HFFc6 (cell line): ENCODE measurements around the gene ATP5PB. TPM values are rescaled to one million over a fixed set of nuclear protein-coding genes. Genes with fewer than 3 reads are reported as not detected.

Experiments
- DNase-seq: peaks from one replicate; pipeline ENCODE4 v3.0.0-alpha.2; 2018
- H3K27ac Mint-ChIP-seq: 2 replicates; pipeline ENCODE4 v1.8.0; 2020; ENCODE audit warnings: mild to moderate bottlenecking, mixed read lengths
- H3K27me3 Mint-ChIP-seq: 2 replicates; pipeline ENCODE4 v1.8.0; 2021; ENCODE audit warnings: mild to moderate bottlenecking, moderate library complexity, mixed read lengths; ENCODE audit not compliant: insufficient read depth
- H3K36me3 Mint-ChIP-seq: 2 replicates; pipeline ENCODE4 v1.8.0; 2021; ENCODE audit warnings: low read depth, mixed read lengths
- H3K4me1 Mint-ChIP-seq: 2 replicates; pipeline ENCODE4 v1.8.0; 2020; ENCODE audit warnings: low read depth, mixed read lengths
- H3K4me3 Mint-ChIP-seq: 2 replicates; pipeline ENCODE4 v1.8.0; 2020; ENCODE audit warnings: mild to moderate bottlenecking, moderate library complexity, mixed read lengths
- H3K9me3 Mint-ChIP-seq: 2 replicates; pipeline ENCODE4 v1.8.0; 2020; ENCODE audit warnings: mild to moderate bottlenecking, mixed read lengths
- total RNA-seq, 6 experiments: library from RNA; stranded (reverse); fragmentation: NEBNext Ultra II Directional; extraction: Animal tissue kit (Norgen Biotek cat#: 25700); gene quantifications; 2 replicates in 1 of 6; 3 replicates in 5 of 6; pipeline ENCODE4 v1.2.3, GENCODE V29; 2021
- TF ChIP-seq, protein P1 (sequence below): fragments of 200-600 bp; sonication (generic); IDR thresholded peaks from 2 replicates; pipeline ENCODE4 v1.5.0; 2021; ENCODE audit warnings: antibody characterized with exemption, mild to moderate bottlenecking

The ATP5PB gene
- total RNA-seq, 6 experiments from 2014 or later: 253 to 293 (median 285) TPM

DNA sequence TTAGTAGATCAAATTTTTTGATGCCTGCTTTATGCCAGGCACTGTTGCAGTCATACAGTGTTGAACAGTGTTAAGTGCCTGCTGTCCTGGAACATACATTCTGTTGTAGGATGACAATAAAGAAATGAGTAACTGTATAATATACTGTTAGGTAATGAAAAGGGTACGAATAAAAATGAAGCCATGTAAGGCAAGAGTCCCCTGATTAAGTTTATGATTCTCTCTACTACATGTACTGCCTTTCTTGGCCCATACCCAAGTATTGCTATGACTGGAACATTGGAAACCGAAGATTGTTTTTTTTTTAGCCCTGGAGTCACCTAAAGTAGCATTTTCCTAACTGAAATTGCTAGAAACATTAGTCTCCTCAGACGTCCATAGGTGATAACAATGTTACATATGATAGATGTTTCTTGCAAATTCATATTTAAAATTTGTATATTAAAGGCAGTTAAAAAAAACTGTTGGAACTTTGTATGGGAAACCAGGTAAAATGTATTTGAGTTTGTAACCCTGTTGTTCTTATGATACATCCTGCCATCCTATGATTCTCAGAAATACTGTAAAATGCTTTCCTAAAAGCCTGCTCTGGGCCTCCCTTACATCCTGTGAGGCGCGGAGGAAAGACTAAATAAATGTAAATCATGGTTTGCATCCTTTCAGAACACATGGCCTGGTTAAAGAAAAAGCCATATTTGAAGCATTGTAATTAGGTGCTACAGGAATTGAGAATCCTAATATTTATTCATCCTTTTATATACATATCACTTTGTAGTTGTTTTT lies 5.8 kb downstream of the ATP5PB start:
- no peak overlapping the region for H3K4me3 Mint-ChIP-seq
- DNase-seq: no peak
- no peaks in the 10 kb centered on the region for H3K9me3 Mint-ChIP-seq
- H3K27me3 Mint-ChIP-seq: no peaks in the 10 kb centered on the region
- TF ChIP-seq, protein P1, sequence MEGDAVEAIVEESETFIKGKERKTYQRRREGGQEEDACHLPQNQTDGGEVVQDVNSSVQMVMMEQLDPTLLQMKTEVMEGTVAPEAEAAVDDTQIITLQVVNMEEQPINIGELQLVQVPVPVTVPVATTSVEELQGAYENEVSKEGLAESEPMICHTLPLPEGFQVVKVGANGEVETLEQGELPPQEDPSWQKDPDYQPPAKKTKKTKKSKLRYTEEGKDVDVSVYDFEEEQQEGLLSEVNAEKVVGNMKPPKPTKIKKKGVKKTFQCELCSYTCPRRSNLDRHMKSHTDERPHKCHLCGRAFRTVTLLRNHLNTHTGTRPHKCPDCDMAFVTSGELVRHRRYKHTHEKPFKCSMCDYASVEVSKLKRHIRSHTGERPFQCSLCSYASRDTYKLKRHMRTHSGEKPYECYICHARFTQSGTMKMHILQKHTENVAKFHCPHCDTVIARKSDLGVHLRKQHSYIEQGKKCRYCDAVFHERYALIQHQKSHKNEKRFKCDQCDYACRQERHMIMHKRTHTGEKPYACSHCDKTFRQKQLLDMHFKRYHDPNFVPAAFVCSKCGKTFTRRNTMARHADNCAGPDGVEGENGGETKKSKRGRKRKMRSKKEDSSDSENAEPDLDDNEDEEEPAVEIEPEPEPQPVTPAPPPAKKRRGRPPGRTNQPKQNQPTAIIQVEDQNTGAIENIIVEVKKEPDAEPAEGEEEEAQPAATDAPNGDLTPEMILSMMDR: no peak
- H3K4me1 Mint-ChIP-seq: peaks cover 18% of the 10 kb centered on the region
- H3K36me3 Mint-ChIP-seq: peaks cover 36% of the 10 kb centered on the region
- no peak overlapping the region for H3K27ac Mint-ChIP-seq

- H3K4me1 Mint-ChIP-seq: peaks cover 17% of the 10 kb centered on the region
- no peaks in the 10 kb centered on the region for H3K27me3 Mint-ChIP-seq
- H3K9me3 Mint-ChIP-seq: no peaks in the 10 kb centered on the region
- no peak overlapping the region for H3K4me3 Mint-ChIP-seq
- no peak overlapping the region for H3K27ac Mint-ChIP-seq
- H3K36me3 Mint-ChIP-seq: peaks cover 33% of the 10 kb centered on the region
- TF ChIP-seq, protein P1: no peak
- no peak for DNase-seq
Measured at GRCh38 chr1:111455642-111456031, 6.4 kb downstream of the ATP5PB start.

DNA sequence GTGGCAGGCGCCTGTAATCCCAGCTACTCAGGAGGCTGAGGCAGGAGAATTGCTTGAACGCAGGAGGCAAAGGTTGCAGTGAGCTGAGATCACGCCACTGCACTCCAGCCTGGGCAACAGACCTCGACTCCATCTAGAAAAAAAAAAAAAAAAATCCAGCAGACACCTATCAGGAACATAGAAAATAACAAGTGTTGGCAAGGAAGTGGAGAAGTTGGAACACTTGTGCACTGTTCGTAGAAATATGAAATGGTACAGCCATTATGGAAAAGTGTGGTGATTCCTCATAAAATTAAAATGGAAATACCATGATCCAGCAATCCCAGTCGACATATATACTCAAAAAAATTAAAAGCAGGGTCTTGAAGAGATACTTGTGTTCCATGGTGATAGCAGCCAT lies 12.5 kb downstream of the ATP5PB start:
- TF ChIP-seq, protein P1: no peak
- H3K9me3 Mint-ChIP-seq: no peaks in the 10 kb centered on the region
- H3K36me3 Mint-ChIP-seq: peaks cover 11% of the 10 kb centered on the region
- H3K27me3 Mint-ChIP-seq: no peaks in the 10 kb centered on the region
- H3K27ac Mint-ChIP-seq: no peak overlapping the region
- no peak overlapping the region for H3K4me3 Mint-ChIP-seq
- peaks cover 11% of the 10 kb centered on the region for H3K4me1 Mint-ChIP-seq
- DNase-seq: no peak

DNA sequence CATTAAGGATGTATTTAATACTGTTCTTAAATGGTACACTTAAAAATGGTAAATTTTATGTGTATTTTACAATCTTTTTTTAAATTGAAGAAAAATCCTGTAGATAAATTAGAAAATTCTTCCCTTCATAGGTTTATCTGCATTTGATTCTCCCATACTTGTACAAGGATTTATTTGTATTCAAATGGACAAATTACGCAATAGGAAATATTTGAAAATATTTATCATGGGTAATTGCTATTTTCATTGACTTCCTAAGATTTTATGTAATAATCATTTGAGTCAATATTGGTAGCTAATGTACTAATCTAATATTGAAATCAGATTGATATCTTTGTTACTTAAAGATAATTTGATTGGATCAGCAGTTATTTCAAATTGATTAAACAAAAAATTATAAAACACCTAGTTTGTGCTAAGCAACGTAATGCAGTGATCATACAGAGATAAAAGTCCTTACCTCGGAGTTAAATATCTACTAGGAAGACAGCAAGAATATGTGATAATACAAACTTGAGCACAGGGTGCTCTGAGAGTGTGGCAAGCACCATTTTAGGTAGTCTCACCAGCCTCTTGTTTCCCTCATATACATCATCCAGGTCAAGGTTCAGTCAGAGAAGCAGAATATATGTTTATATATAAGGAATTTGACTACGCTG lies 13.2 kb downstream of the ATP5PB start:
- peaks cover 11% of the 10 kb centered on the region for H3K4me1 Mint-ChIP-seq
- no peaks in the 10 kb centered on the region for H3K9me3 Mint-ChIP-seq
- H3K36me3 Mint-ChIP-seq: peaks cover 7% of the 10 kb centered on the region; the same call in 1 of the 2 replicates
- no peak overlapping the region for H3K27ac Mint-ChIP-seq
- no peaks in the 10 kb centered on the region for H3K27me3 Mint-ChIP-seq
- TF ChIP-seq, protein P1: no peak
- no peak for DNase-seq
- H3K4me3 Mint-ChIP-seq: no peak overlapping the region

GRCh38 chr1:111463029-111463683 lies 13.9 kb downstream of the ATP5PB start:
- peaks cover 2% of the 10 kb centered on the region; the same call in 1 of the 2 replicates for H3K36me3 Mint-ChIP-seq
- no peaks in the 10 kb centered on the region for H3K27me3 Mint-ChIP-seq
- H3K9me3 Mint-ChIP-seq: no peaks in the 10 kb centered on the region
- DNase-seq: no peak
- H3K27ac Mint-ChIP-seq: no peak overlapping the region; the same call in 1 of the 2 replicates
- TF ChIP-seq, protein P1: no peak
- no peak overlapping the region for H3K4me3 Mint-ChIP-seq
- peaks cover 11% of the 10 kb centered on the region for H3K4me1 Mint-ChIP-seq
